KOPT-K1 (cell line): Measurements from ENCODE around the gene CEACAM19.
"Not testable (repeated sequence)": the region's sequence is repeated elsewhere in the genome, so short reads cannot be mapped to it uniquely, and the experiment has no call there.

Experiments
- H3K27ac ChIP-seq: fragments of 200-600 bp; sonication (generic); 2 replicates; pipeline ENCODE4 v1.5.1; 2016; ENCODE audit warnings: antibody characterized with exemption, mild to moderate bottlenecking, low read depth, low read length; ENCODE audit not compliant: poor library complexity, severe bottlenecking
- H3K36me3 ChIP-seq: fragments of 200-600 bp; sonication (generic); 2 replicates; pipeline ENCODE4 v1.5.1; 2017; ENCODE audit warnings: antibody characterized with exemption, mild to moderate bottlenecking, low read length, moderate library complexity; ENCODE audit not compliant: insufficient read depth
- H3K9me3 ChIP-seq: fragments of 200-600 bp; sonication (generic); 2 replicates; pipeline ENCODE4 v1.5.1; 2017; ENCODE audit warnings: antibody characterized with exemption, low read length, mild to moderate bottlenecking; ENCODE audit not compliant: insufficient read depth, poor library complexity, severe bottlenecking

Gene CEACAM19

GRCh38 chr19:44714597-44715169 lies 43.4 kb downstream of the CEACAM19 start:
- H3K36me3 ChIP-seq = no peaks in the 10 kb centered on the region
- peaks cover 9% of the 10 kb centered on the region for H3K9me3 ChIP-seq
- no peak overlapping the region for H3K27ac ChIP-seq

GRCh38 chr19:44717603-44718002 lies 46.3 kb downstream of the CEACAM19 start:
- no peaks in the 10 kb centered on the region for H3K36me3 ChIP-seq
- H3K9me3 ChIP-seq = peaks cover 9% of the 10 kb centered on the region
- no peak overlapping the region for H3K27ac ChIP-seq

GRCh38 chr19:44718441-44719261 lies 47.4 kb downstream of the CEACAM19 start:
- peaks cover 9% of the 10 kb centered on the region for H3K9me3 ChIP-seq
- H3K36me3 ChIP-seq = no peaks in the 10 kb centered on the region
- H3K27ac ChIP-seq = no peak overlapping the region

- Histone ChIP-seq H3K9me3 (peaks cover 9% of the 10 kb centered on the region), H3K36me3 (no peaks in the 10 kb centered on the region), H3K27ac (no peak overlapping the region)
Observed at GRCh38 chr19:44719262-44719701, 48.0 kb downstream of the CEACAM19 start.

GRCh38 chr19:44720396-44720795 lies 49.1 kb downstream of the CEACAM19 start:
- H3K36me3 ChIP-seq, H3K27ac ChIP-seq, H3K9me3 ChIP-seq: not testable (repeated sequence)

- Histone ChIP-seq H3K27ac (no peak overlapping the region), H3K9me3 (no peaks in the 10 kb centered on the region), H3K36me3 (no peaks in the 10 kb centered on the region)
Observed at GRCh38 chr19:44720945-44721344, 49.7 kb downstream of the CEACAM19 start.

GRCh38 chr19:44721369-44721768 lies 50.1 kb downstream of the CEACAM19 start:
- not testable (repeated sequence) for H3K27ac ChIP-seq, H3K9me3 ChIP-seq, H3K36me3 ChIP-seq

- H3K27ac ChIP-seq = no peak overlapping the region
- no peaks in the 10 kb centered on the region for H3K36me3 ChIP-seq
- H3K9me3 ChIP-seq = no peaks in the 10 kb centered on the region
Observed at GRCh38 chr19:44722131-44723121, 51.1 kb downstream of the CEACAM19 start.

GRCh38 chr19:44723299-44723951 lies 52.1 kb downstream of the CEACAM19 start:
- Histone ChIP-seq H3K36me3 (no peaks in the 10 kb centered on the region), H3K27ac (no peak overlapping the region)

GRCh38 chr19:44723952-44724319 lies 52.7 kb downstream of the CEACAM19 start:
- H3K36me3 ChIP-seq = no peaks in the 10 kb centered on the region
- H3K9me3 ChIP-seq = no peaks in the 10 kb centered on the region
- H3K27ac ChIP-seq = no peak overlapping the region

More at GRCh38 chr19:44723299-44723951, 52.1 kb downstream of the CEACAM19 start:
- H3K9me3 ChIP-seq = no peaks in the 10 kb centered on the region

- Histone ChIP-seq H3K9me3 (no peaks in the 10 kb centered on the region), H3K27ac (no peak overlapping the region), H3K36me3 (no peaks in the 10 kb centered on the region)
Observed at GRCh38 chr19:44725251-44725650, 54.0 kb downstream of the CEACAM19 start.

GRCh38 chr19:44725684-44726083 lies 54.4 kb downstream of the CEACAM19 start:
- Histone ChIP-seq H3K36me3 (no peaks in the 10 kb centered on the region), H3K9me3 (no peaks in the 10 kb centered on the region), H3K27ac (no peak overlapping the region)

- H3K36me3 ChIP-seq = no peaks in the 10 kb centered on the region
- no peaks in the 10 kb centered on the region for H3K9me3 ChIP-seq
- no peak overlapping the region for H3K27ac ChIP-seq
Observed at GRCh38 chr19:44726465-44726864, 55.2 kb downstream of the CEACAM19 start.

- H3K27ac ChIP-seq = no peak overlapping the region
- H3K36me3 ChIP-seq = no peaks in the 10 kb centered on the region
- no peaks in the 10 kb centered on the region for H3K9me3 ChIP-seq
Observed at GRCh38 chr19:44728178-44728577, 56.9 kb downstream of the CEACAM19 start.
